ENCODE results near the gene ALPI. TPM values are rescaled to one million over a fixed set of nuclear protein-coding genes. Genes with fewer than 3 reads are reported as not detected.
"Not testable (repeated sequence)": the region's sequence is repeated elsewhere in the genome, so short reads cannot be mapped to it uniquely, and the experiment has no call there.

ALPI gene
- total and polyA plus RNA-seq, 10 of the 15 experiments (the other 5 are each of a cell fraction or from before 2014, with no cell fraction given): not detected

DNA sequence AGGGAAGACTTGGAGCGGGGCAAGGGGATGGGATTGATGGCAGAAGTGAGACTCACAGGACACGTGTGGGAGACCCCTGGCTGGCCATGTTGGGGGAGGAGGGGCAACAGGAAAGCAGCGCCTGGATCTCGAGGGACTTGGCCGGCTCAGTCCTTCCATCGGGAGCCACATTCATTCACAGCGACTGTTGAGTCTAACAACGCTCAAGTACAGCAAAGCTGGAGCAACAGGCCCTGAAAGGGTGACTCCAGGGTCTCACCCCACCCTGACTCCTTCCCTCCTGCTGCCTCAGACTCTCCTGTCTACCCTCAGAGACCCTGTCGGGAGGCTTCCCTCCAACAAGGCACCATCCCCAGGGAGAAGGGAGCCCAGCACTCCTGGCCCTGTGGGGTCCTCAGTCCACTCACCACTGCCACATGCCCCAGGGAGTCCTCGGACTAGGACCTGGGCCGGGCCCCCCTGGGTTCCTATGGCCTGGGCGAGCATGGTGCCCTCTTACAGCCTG lies 14.8 kb upstream of the ALPI start:
- ATAC-seq (no peak), FAIRE-seq (no peak), DNase-seq (ENCODE audit: low read depth, low spot score) (no peak)
- H3K9me3 ChIP-seq (replicated peaks; ENCODE audit: control insufficient read depth, insufficient read depth, low read length): no peaks in the 10 kb centered on the region
- H2AFZ ChIP-seq (ENCODE audit: control insufficient read depth, low read depth, low read length): no peak overlapping the region
- in situ Hi-C loops (cut with MboI) (no loop called here), intact Hi-C loops (cut with micrococcal nuclease; ENCODE audit: unreplicated experiment) (loop anchor here (2.0 to 5.0 kb wide), 3 partner anchors 514 to 589 kb away; partner anchors contain the start of gene NPPC)
- H4K20me1 ChIP-seq (ENCODE audit: control insufficient read depth, insufficient read depth): no peaks in the 10 kb centered on the region
- TF ChIP-seq IRF4 (IDR thresholded peaks at IDR 0.05; ENCODE audit: low read depth, low read length): no peak
- TF ChIP-seq NR2C2 (IDR thresholded peaks at IDR 0.05; ENCODE audit: borderline replicate concordance, control insufficient read depth, insufficient read length, low read depth): no peak
- TF ChIP-seq CHD1 (IDR thresholded peaks at IDR 0.05; ENCODE audit: low read depth, low read length): no peak
- no peak for TF ChIP-seq RUNX3 (IDR thresholded peaks at IDR 0.05; ENCODE audit: low read length)
- no peak for TF ChIP-seq CBFB (IDR thresholded peaks at IDR 0.05; ENCODE audit: low read depth)
- TF ChIP-seq GABPA (IDR thresholded peaks at IDR 0.05; ENCODE audit: low read depth): no peak
- no peak for TF ChIP-seq NFYB (IDR thresholded peaks at IDR 0.05; ENCODE audit: insufficient read depth, low read depth, low read length)
- TF ChIP-seq, protein P1, sequence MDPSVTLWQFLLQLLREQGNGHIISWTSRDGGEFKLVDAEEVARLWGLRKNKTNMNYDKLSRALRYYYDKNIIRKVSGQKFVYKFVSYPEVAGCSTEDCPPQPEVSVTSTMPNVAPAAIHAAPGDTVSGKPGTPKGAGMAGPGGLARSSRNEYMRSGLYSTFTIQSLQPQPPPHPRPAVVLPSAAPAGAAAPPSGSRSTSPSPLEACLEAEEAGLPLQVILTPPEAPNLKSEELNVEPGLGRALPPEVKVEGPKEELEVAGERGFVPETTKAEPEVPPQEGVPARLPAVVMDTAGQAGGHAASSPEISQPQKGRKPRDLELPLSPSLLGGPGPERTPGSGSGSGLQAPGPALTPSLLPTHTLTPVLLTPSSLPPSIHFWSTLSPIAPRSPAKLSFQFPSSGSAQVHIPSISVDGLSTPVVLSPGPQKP (IDR thresholded peaks at IDR 0.05; ENCODE audit: low read depth, low read length): no peak
- no peak for TF ChIP-seq ASH2L (IDR thresholded peaks at IDR 0.05; ENCODE audit: borderline replicate concordance, low read depth)
- no TSS peak for BruUV-seq (replicated peaks)
- no peaks in the 10 kb centered on the region; a peak in 1 of 4 replicates for H3K27me3 ChIP-seq (replicated peaks in 1 of 2; ENCODE audit: control insufficient read depth in 2 of 2, insufficient read depth in 2 of 2, low read length in 1 of 2)
- H3K4me3 ChIP-seq: no peak overlapping the region
- no peaks in the 10 kb centered on the region; the same call in 1 of the 2 replicates for H3K4me1 ChIP-seq (ENCODE audit: control insufficient read depth, insufficient read depth, low read length)
- H3K27ac ChIP-seq (ENCODE audit: control insufficient read depth, insufficient read depth): no peak overlapping the region
- ChIA-PET SMC1A (ENCODE audit: uncharacterized antibody, unreplicated experiment) (no interaction called here), POLR2A (no interaction called here), RAD21 (ENCODE audit: unreplicated experiment) (no interaction called here), CTCF (interaction anchor here (1.2 kb wide), 2 partner anchors 29 to 144 kb away, joined by 3 read pairs; no protein-coding TSS in a partner anchor)
- no peaks in the 10 kb centered on the region for H3K79me2 ChIP-seq (ENCODE audit: control insufficient read depth, insufficient read depth, low read length)
- H3K36me3 ChIP-seq (ENCODE audit: control insufficient read depth in 2 of 2, insufficient read depth in 2 of 2, low read length in 1 of 2): no peaks in the 10 kb centered on the region
- no peak overlapping the region for H3K4me2 ChIP-seq (ENCODE audit: control insufficient read depth, insufficient read depth)
- 33% methylated on average over 12 of the region's 12 CpGs for WGBS (ENCODE audit: insufficient coverage, insufficient replicate concordance, low lambda C conversion rate, missing lambda C conversion rate)
- no peak overlapping the region for H3K9ac ChIP-seq (ENCODE audit: control insufficient read depth, insufficient read depth, low read length)

DNA sequence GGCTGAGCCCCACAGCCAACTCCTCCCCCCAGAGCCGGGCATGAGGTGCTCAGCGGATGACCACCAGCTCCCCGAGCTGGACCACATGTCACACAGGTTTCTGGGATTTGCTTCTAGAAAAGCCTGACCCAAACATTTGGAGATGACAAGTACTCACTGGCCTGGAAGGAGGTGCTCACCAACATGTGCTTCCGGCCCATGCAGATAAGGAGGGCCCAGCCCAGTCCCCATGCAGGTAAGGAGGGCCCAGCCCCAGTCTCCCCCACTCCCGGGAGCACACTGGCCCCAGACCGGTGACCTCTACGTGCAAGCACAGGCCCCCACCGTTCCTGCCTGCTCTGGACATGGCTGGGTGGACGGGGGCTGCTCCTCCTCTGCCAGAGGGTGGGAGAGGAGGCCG lies 14.0 kb upstream of the ALPI start:
- H3K36me3 ChIP-seq (ENCODE audit: control insufficient read depth in 2 of 2, insufficient read depth in 2 of 2, low read length in 1 of 2); H3K79me2 ChIP-seq (ENCODE audit: control insufficient read depth, insufficient read depth, low read length); CTCF ChIA-PET; H3K27me3 ChIP-seq (replicated peaks in 1 of 2; ENCODE audit: control insufficient read depth in 2 of 2, insufficient read depth in 2 of 2, low read length in 1 of 2); ATAC-seq; H3K4me1 ChIP-seq (ENCODE audit: control insufficient read depth, insufficient read depth, low read length); H3K9me3 ChIP-seq (replicated peaks; ENCODE audit: control insufficient read depth, insufficient read depth, low read length); H4K20me1 ChIP-seq (ENCODE audit: control insufficient read depth, insufficient read depth); H3K4me2 ChIP-seq (ENCODE audit: control insufficient read depth, insufficient read depth); H3K9ac ChIP-seq (ENCODE audit: control insufficient read depth, insufficient read depth, low read length); H2AFZ ChIP-seq (ENCODE audit: control insufficient read depth, low read depth, low read length); POLR2A ChIA-PET; H3K27ac ChIP-seq (ENCODE audit: control insufficient read depth, insufficient read depth); SMC1A ChIA-PET (ENCODE audit: uncharacterized antibody, unreplicated experiment); RAD21 ChIA-PET (ENCODE audit: unreplicated experiment); in situ Hi-C loops (cut with MboI); FAIRE-seq; H3K4me3 ChIP-seq; DNase-seq (ENCODE audit: low read depth, low spot score); BruUV-seq (replicated peaks): not testable (repeated sequence)
- WGBS (ENCODE audit: insufficient coverage, insufficient replicate concordance, low lambda C conversion rate, missing lambda C conversion rate): 7% methylated on average over 8 of the region's 10 CpGs
- intact Hi-C loops (cut with micrococcal nuclease; ENCODE audit: unreplicated experiment): loop anchor here (2.0 to 5.0 kb wide), 3 partner anchors 515 to 590 kb away; partner anchors contain the start of gene NPPC

DNA sequence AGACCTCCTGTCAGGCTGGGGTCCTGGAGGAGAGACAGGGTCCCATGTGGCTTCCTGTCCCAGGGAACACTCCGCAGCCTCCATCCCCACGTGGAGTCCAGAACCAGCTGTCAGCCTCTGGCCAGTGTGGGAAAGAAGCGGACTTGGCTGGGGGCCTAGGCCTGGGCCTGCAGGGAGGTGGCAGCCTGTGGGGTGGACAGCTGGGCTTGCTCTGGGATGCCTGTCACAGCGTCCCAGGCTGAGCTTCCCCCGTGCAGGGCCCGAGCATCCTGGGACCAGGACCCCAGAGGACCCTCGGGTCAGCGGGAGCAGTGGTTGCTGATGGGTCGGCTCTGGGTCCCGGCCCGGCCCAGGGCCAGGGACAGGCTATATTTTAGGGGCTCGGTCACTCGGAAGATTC lies 13.5 kb upstream of the ALPI start:
- H3K4me1 ChIP-seq (ENCODE audit: control insufficient read depth, insufficient read depth, low read length); H3K27me3 ChIP-seq (replicated peaks in 1 of 2; ENCODE audit: control insufficient read depth in 2 of 2, insufficient read depth in 2 of 2, low read length in 1 of 2); H3K9ac ChIP-seq (ENCODE audit: control insufficient read depth, insufficient read depth, low read length); POLR2A ChIA-PET; H3K4me2 ChIP-seq (ENCODE audit: control insufficient read depth, insufficient read depth); FAIRE-seq; ATAC-seq; H3K9me3 ChIP-seq (replicated peaks; ENCODE audit: control insufficient read depth, insufficient read depth, low read length); in situ Hi-C loops (cut with MboI); H3K4me3 ChIP-seq; H3K27ac ChIP-seq (ENCODE audit: control insufficient read depth, insufficient read depth); RAD21 ChIA-PET (ENCODE audit: unreplicated experiment); H3K36me3 ChIP-seq (ENCODE audit: control insufficient read depth in 2 of 2, insufficient read depth in 2 of 2, low read length in 1 of 2); DNase-seq (ENCODE audit: low read depth, low spot score); H4K20me1 ChIP-seq (ENCODE audit: control insufficient read depth, insufficient read depth); H3K79me2 ChIP-seq (ENCODE audit: control insufficient read depth, insufficient read depth, low read length); SMC1A ChIA-PET (ENCODE audit: uncharacterized antibody, unreplicated experiment); H2AFZ ChIP-seq (ENCODE audit: control insufficient read depth, low read depth, low read length); BruUV-seq (replicated peaks); CTCF ChIA-PET: not testable (repeated sequence)
- 33% methylated on average over 12 of the region's 13 CpGs for WGBS (ENCODE audit: insufficient coverage, insufficient replicate concordance, low lambda C conversion rate, missing lambda C conversion rate)
- intact Hi-C loops (cut with micrococcal nuclease; ENCODE audit: unreplicated experiment): loop anchor here (5.0 kb wide), 2 partner anchors 515 to 590 kb away; partner anchors contain the start of gene NPPC
